HG03039 (cell line): ENCODE results near the gene ACTG1.

ENCODE experiments used
- ATAC-seq: cut with Tn5 transposase; IDR thresholded peaks from one replicate; pipeline ENCODE4 v1.9.1; 2021; ENCODE audit warnings: mild to moderate bottlenecking, moderate library complexity; ENCODE audit not compliant: unreplicated experiment

The ACTG1 gene

GRCh38 chr17:81512562-81513371 is at the start of gene ACTG1:
Gene ACTG1 (minus strand): TSS chr17:81512799. CDS start chr17:81512354, 445 bp downstream.
- peak; percentile 44 for ATAC-seq

GRCh38 chr17:81561494-81561885 is 48.9 kb upstream of the ACTG1 start:
- no peak for ATAC-seq

DNA sequence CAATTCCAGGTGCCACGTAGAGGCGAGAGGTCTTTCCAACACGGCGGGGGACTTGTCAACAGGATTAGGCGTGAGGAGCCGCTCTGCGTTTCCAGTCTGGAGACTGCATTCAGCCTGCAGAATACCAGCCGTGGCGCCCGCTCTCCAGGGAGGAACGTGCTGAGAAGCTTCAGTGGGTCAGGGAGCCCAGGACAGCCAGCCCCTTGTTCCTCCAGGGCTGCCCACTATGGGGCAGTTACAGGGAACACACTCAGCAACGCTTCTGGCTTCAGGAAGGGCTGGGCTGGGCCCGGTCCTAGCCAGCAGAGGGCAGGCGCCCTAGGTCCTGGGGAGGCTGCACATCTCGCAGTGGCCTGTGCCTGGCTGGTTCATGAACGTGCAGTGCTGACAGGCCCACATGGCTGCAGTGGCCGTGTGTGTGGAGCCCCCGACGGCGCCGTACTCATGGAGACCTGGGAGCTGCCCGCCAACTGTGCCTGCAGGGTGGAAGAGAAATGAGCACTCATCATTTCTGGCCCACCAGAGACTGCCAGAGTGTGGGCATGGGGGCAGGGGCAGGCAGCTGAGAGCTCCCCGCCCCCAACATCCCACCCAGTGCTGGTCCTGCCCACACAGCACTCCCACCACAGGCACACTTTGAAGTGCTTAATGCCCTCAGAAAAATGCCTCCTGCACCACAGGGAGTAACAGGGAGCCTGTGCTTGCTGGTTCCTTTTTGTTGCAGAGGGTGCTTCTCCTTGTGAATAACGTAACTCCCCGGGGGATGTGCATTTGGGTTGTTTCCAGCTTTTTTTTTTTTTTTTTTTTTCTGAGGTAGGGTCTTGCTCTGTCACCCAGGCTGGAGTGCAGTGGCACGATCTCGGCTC is 46.6 kb upstream of the ACTG1 start:
- no peak for ATAC-seq

GRCh38 chr17:81558115-81558468 is 45.5 kb upstream of the ACTG1 start:
- no peak for ATAC-seq

GRCh38 chr17:81557276-81558114 is 44.9 kb upstream of the ACTG1 start:
- no peak for ATAC-seq

DNA sequence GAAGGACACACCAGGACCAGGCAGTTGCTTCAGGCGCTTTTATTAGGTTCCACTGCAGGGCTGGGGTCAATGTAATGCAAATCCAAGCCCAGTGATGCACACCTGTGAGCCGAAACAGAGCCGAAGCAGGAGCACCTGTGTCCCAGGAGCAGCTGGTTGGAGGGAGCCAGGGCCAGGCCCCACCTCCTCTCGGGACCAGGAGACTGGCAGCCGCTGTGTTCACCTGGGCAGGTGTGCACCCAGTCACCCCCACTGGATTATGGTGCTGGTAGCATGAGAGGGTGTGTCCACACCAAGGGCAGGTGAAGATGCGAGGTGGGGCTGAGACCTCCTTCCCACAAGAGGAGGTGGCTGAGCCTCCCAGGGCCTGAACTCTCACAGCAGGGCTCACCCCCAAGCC is 44.3 kb upstream of the ACTG1 start:
- no peak for ATAC-seq

GRCh38 chr17:81556175-81556691 is 43.6 kb upstream of the ACTG1 start:
- ATAC-seq, result no peak

DNA sequence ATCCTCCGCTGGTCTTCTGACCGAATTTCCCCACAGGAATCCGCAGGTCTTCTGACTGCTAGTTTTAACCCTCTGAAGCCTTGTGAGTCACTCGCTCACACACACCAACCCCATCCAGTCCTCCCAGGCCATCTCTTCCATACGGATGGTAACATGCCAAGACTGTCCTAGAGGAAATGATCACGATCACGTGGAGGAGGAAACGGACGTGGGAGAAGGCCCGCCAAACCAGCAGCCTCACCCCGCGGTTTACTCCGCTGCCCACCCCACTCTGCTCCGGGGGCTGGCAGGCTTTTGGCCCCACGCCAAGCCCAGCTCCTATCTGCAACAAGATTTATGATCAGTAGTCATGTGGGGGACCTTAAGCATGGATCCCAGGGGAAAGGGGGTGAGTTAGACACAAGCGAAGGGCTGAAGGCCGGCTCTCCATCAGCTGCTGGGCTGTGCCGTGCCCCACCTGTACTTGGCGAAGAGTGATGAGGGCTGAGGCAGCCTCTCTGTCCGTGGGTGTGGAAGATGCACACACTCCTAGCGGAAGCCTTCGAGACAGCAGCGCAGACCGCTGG is 41.1 kb upstream of the ACTG1 start:
- no peak for ATAC-seq

DNA sequence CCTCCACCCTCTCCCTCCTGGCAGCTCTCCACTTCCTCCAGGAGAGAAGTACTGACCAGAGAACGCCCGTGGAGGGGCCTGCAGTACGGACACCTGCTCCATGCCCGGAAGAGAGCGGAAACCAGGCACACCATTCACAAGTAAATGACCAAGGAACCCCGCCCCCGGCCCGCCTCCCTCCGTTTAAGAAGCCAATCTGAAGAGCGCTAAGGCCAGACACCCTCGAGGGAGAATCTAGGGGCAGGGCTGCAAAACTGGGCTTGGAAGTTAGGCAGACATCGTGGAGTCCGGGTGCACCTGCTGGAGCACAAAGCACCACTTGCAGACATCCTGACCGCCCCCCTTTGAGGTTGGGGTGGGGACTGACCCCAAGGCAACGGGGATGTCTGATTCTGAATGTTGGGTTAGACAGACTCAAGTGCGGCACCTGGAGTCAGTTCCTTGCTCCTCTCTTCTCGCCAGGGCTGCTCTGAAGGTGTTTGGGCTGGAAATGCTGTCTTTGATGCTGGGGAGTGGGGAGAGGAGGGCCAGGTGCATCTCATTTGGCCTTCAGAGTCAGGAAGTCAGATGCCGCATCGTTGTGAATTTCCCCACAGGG is 40.5 kb upstream of the ACTG1 start:
- peak; percentile 28 for ATAC-seq

GRCh38 chr17:81552244-81553017 is 39.8 kb upstream of the ACTG1 start, which contains the start of gene FAAP100:
Gene FAAP100 (minus strand): TSS chr17:81552353. CDS start chr17:81552330, 23 bp downstream.
- ATAC-seq, result peak; percentile 38

DNA sequence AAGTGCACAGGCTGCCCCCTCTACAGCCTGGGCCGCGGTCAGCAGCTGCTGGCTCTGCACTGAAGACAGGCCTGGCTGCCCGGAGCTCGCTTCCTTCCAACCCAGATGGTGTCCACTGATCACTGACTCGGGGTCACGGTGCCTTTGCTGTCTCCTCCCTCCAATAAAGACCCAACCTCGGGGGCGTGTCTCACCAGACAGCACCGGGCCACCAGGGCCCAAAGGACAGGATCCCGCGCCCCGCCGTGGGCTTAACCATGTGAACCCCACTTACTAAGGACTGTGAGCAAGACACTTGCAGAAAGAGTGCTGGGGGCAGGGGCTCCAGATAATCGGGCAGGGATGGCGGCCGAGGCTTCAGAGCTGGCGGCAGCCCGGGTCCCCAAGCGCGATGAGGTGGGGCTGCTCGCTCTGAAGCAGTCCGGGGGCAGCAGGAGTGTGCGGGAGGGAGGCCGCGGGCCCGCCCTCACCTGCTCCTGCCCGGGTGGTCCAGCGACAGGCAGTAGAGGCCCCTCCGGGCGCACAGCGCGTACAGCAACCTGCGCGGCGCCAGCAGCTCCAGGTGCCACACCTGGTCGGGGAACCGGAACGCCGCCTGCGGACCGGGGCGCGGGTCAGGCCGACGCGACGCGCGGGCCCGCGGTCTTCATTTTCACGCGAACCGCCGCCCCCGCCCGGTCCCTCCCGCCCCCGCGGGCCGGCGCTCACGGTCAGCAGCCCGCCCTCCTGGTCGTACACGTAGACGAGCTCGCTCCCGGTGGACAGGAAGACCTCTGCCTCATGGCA is 39.1 kb upstream of the ACTG1 start:
- peak; percentile 6 for ATAC-seq

- ATAC-seq, result no peak
These were observed 38.3 kb upstream of the ACTG1 start for GRCh38 chr17:81550830-81551457.

DNA sequence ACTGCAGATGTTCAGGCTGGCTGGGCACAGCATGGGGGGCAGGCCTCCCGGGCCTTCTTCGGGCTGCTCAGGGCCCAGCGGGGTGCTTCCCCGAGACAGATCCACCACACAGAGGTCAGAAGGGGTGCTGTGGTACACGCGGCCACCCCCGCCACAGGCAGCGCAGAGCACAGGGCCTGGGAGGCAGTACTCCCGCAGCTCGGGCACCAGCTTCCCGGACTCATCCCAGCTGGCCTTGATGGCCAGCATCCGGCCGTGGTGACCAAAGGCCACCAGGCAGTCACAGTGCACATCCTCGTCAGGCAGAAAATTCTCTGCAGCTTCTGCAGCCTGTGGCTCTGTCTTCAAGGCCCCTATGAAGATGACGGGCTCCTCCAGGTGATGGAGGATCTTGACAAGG is 37.7 kb upstream of the ACTG1 start:
- no peak for ATAC-seq

DNA sequence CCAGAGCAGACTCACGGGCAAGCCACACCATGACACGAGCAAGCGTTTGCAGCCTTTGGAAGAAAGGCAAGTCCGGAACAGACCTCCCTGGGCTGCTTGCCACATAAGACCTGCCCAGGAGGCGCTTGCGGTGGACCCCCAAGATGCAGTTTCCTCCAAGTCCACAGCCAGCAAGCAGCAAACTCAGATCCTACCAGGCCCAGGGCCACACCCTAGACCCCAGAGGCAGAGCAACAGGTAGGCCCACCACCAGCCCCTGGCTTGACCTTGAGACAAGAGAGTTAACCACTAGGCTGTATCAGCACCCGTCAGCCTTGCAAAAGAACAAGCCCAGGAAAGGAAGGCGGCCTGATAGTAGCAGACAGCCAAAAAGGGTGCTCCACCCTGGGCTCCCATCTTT is 37.2 kb upstream of the ACTG1 start:
- ATAC-seq, result no peak

- no peak for ATAC-seq
These were observed 36.5 kb upstream of the ACTG1 start for GRCh38 chr17:81549031-81549557.

DNA sequence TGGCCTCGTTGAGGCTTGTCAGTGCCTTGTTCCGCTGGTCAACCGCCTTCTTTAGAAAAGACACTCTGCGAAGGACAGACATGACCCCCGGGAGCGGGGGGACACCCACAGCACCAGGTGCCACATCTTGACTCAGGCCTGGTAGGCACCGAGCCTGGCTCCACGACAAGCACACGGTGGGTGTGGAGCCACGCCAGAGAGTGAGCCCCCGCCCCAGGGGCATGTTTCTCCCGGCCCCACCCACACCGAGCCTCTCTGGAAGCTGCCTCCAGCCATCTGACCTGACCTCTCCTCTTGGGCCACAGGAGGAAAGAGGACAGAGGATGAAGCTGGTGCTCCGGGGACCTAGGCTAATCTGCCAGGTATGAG is 35.0 kb upstream of the ACTG1 start:
- no peak for ATAC-seq

DNA sequence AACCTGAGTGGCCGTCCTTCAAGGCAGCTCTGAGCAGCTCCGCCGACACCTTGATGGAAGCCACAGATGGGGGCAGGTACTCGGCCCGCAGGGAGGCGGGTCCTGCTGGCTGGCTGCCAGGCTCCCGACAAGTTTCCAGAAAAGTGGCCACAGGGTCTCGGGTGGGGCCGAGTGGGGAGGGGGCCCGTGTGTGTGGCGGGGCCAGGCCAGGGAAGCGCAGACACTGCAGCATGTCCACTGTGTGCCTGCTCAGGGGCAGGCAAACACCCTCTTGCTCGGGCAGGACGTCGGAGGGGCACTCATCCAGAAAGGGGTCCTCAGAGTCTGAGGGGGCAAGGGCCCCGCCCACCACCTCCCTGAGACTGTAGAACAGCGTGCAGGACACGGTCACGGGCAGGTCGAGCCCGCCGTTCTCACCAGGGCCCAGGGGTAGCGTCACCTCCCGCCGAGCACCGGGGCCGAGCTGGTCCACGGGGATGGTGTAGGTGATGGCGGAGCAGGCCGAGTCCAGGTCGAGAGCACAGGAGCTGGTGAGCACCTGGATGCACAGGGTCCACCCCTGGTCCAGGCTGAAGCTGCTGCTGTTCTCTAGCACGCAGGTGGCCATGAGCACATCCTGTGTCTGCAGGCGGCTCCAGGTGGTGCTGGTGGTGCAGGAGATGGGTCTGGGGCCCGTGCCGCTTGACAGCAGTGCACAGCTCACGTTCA is 34.5 kb upstream of the ACTG1 start:
- ATAC-seq, result no peak
